H1 (cell line): ENCODE results near the gene RGS3. TPM values are rescaled to one million over a fixed set of nuclear protein-coding genes. Genes with fewer than 3 reads are reported as not detected.

ENCODE experiments used
- CBX8 ChIP-seq: fragments of 300-800, 300-1000 bp; sonication (generic); IDR thresholded peaks from 2 replicates; pipeline ENCODE4 v1.7.1; 2016; ENCODE audit warnings: low read depth, low read length, borderline replicate concordance
- CREB1 ChIP-seq: IDR thresholded peaks from 2 replicates; pipeline ENCODE4 v1.6.1; 2012; ENCODE audit warnings: inconsistent platforms
- POLR2AphosphoS5 ChIP-seq: IDR thresholded peaks from 2 replicates; pipeline ENCODE4 v1.6.1; 2011; ENCODE audit warnings: low read depth, low read length
- RNF2 ChIP-seq: fragments of 200-900, 300-1000 bp; sonication (generic); IDR thresholded peaks from 2 replicates; pipeline ENCODE4 v1.7.1; 2016; ENCODE audit warnings: borderline replicate concordance, low read depth, mild to moderate bottlenecking, antibody characterized with exemption, low read length; ENCODE audit not compliant: poor library complexity, severe bottlenecking; ENCODE audit errors: missing control alignments
- SIN3A ChIP-seq, 2 experiments: IDR thresholded peaks in 1 of 2; conservative IDR thresholded peaks in 1 of 2; 2 replicates each; pipeline ENCODE4 v1.6.1; 2011 to 2012; ENCODE audit warnings: low read length in 2 of 2, improper control_type of control experiment in 1 of 2, low read depth in 1 of 2, mild to moderate bottlenecking in 1 of 2
- polyA plus RNA-seq, 7 experiments: library from polyadenylated mRNA; depleted of rRNA in 3 of 7; stranded (reverse) in 5 of 7; unstranded in 2 of 7; fragments of >200 nt in 5 of 7; fragments of 200-250 nt in 2 of 7; gene quantifications; 1 replicate in 5 of 7; 2 replicates in 1 of 7; 4 replicates in 1 of 7; pipeline versions ENCODE4 v1.2.1 to v1.2.3, GENCODE V29; 2011 to 2013; ENCODE audit warnings: missing spikeins in 2 of 7, mixed read lengths in 2 of 7
- total RNA-seq: library from RNA; stranded (reverse); fragmentation: NEBNext Ultra II Directional; extraction: Animal tissue kit (Norgen Biotek cat#: 25700); gene quantifications from 2 replicates; pipeline ENCODE4 v1.2.1, GENCODE V29; 2021

Gene RGS3
- total and polyA plus RNA-seq, 2 of the 8 experiments (the other 6 are each of a cell fraction or from before 2014, with no cell fraction given), result 12.6 to 18.2 TPM

DNA sequence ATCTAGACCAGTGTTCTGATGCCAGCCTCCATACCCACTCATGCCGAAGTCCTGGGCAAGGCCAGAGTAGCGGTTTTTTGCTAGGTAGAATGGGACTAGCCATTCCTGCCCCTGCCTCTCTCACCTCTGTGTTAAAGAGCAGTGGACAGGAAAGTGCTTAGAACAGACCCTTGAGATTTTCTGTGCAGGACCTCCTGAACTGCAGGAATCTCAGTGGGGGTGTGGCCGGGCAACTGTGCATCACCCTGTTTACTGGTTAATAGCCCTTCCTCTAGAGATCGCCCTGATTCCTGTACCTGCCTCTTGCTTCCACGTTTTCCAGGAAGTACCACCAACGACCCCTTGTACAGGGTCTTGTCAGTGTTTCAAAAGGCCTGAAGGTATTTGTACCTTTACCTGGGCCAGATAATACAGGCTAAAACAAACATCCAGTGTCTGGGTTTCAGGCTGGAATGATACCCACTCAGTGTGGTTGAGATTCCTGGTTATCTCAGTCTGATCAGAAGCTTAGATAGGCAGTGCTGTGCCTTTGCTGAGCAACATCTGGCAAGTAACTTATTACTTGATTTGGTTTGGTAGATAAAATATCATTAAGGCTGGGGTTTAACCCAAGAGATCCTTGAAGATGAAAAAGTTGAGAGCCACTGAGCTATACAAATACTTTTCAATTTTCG is 65.9 kb downstream of the RGS3 start (continued):
- TF ChIP-seq POLR2AphosphoS5, result no peak
- no peak for TF ChIP-seq SIN3A (conservative IDR thresholded peaks at IDR 0.05 in 1 of 2, IDR thresholded peaks at IDR 0.05 in 1 of 2; ENCODE audit: low read depth in 1 of 2, low read length in 2 of 2)
- TF ChIP-seq CBX8, result no peak
- no peak for TF ChIP-seq RNF2
- TF ChIP-seq CREB1, result no peak
- TF ChIP-seq, all 59 proteins: peak for 0
